Stomach (tissue), 9 donors: ENCODE results near the gene PLEKHG3. TPM values are rescaled to one million over a fixed set of nuclear protein-coding genes. Genes with fewer than 3 reads are reported as not detected.

Experiments
- DNase-seq, 2 donors: peaks; one replicate each; pipeline versions ENCODE4 v3.0.0 to v3.0.0-alpha.2; 2013 to 2019
- H3K27ac ChIP-seq, 5 donors: fragments of 200-600 bp in 4 of 5; sonication (generic) in 4 of 5; one replicate each; pipeline ENCODE4 v1.5.1; 2013 to 2019; ENCODE audit warnings: mild to moderate bottlenecking in 1 of 5, moderate library complexity in 1 of 5
- H3K27me3 ChIP-seq, 3 donors: fragments of 200-600 bp; sonication (generic); one replicate each; pipeline ENCODE4 v1.5.1; 2017 to 2019; ENCODE audit warnings: mixed run types in 1 of 3
- H3K36me3 ChIP-seq, 4 donors: fragments of 200-600 bp; sonication (generic); 1 replicate in 3 of 4; 2 replicates in 1 of 4; pipeline ENCODE4 v1.5.1; 2016 to 2019
- H3K4me1 ChIP-seq, 4 donors: fragments of 200-600 bp; sonication (generic); one replicate each; pipeline ENCODE4 v1.5.1; 2016 to 2019
- H3K4me3 ChIP-seq, 4 donors: fragments of 200-600 bp; sonication (generic) in 3 of 4; one replicate each; pipeline ENCODE4 v1.5.1; 2016 to 2019; ENCODE audit warnings: mild to moderate bottlenecking in 1 of 4
- H3K9me3 ChIP-seq, 4 donors: fragments of 200-600 bp; sonication (generic); one replicate each; pipeline ENCODE4 v1.5.1; 2016 to 2019
- EP300 ChIP-seq: sonication (generic); formaldehyde crosslinking; IDR thresholded peaks from one replicate; pipeline ENCODE4 v1.6.1; 2017; ENCODE audit warnings: antibody characterized with exemption
- POLR2A ChIP-seq, 4 donors: fragments of 450-650 bp; IDR thresholded peaks; one replicate each; pipeline ENCODE4 v1.6.1; 2016; ENCODE audit warnings: antibody characterized with exemption in 4 of 4, control low read depth in 2 of 4, mild to moderate bottlenecking in 1 of 4, moderate library complexity in 1 of 4
- POLR2AphosphoS5 ChIP-seq, 3 donors: sonication (generic); formaldehyde crosslinking; IDR thresholded peaks; one replicate each; pipeline ENCODE4 v1.6.1; 2016; ENCODE audit warnings: antibody characterized with exemption in 3 of 3
- WGBS, 5 donors: extraction: QIAGEN DNeasy Blood & Tissue Kit in 3 of 5; methylation state at CpG; one replicate each; pipeline versions ENCODE4 v1.1.5 to v1.1.7; 2013 to 2018; 5-methylcytosine and 5-hydroxymethylcytosine counted together
- intact Hi-C: fragments of 100-400 bp; cut with DNase I; formaldehyde crosslinking; loops from one replicate; pipeline ENCODE4 v1.15.1; 2023; ENCODE audit warnings: low total_unique reads
- polyA plus RNA-seq, 3 donors: library from polyadenylated mRNA; stranded (reverse); fragments of 200-250 nt; gene quantifications; one replicate each; pipeline ENCODE4 v1.2.3, GENCODE V29; 2013
- total RNA-seq, 5 donors: library from RNA; depleted of rRNA; stranded (reverse); fragments of >200 nt; gene quantifications; one replicate each; pipeline versions ENCODE4 v1.1.0 to v1.2.3, GENCODE V29; 2014 to 2016
- TF ChIP-seq, protein P1 (sequence below), 7 experiments: fragments of 450-650 bp in 4 of 7; fragments of 200-600 bp in 3 of 7; sonication (generic) in 3 of 7; IDR thresholded peaks; one replicate each; pipeline ENCODE4 v1.5.1; 2016 to 2019; ENCODE audit warnings: antibody characterized with exemption in 7 of 7, control low read depth in 2 of 7, mild to moderate bottlenecking in 1 of 7
- donor health status: healthy with polysubstance abuse.
- donor health status: Bipolar disorder and iron deficiency.
- donor health status: healthy.

Gene PLEKHG3
- total and polyA plus RNA-seq, 8 donors, result 7.3 to 292 (median 25.6) TPM

DNA sequence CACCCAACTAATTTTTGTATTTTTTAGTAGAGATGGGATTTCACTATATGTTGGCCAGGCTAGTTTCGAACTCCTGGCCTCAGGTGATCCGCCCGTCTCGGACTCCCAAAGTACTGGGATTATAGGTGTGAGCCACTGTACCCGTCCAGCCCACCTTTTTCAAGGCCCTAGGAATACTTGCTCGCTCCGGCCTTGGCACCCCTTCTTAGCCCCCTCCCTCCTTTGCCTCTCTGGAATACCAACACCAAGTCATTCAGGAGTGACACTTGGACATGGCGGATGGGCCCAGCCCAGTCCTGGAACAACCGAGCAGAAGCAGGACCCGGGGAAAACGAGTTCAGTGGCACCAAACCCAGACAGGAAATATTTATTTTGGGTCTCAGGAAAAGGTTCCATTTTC is 29.1 kb downstream of the PLEKHG3 start:
- Histone ChIP-seq H3K36me3 (peaks cover 59 to 92% (median 77%) of the 10 kb centered on the region in 4 donors), H3K4me1 (peaks cover 6 to 17% (median 15%) of the 10 kb centered on the region in 4 donors), H3K4me3 (no peak overlapping the region), H3K27ac (no peak overlapping the region), H3K27me3 (no peaks in the 10 kb centered on the region), H3K9me3 (no peaks in the 10 kb centered on the region)
- no peak for DNase-seq
- 85 to 90% (median 88%) methylated on average over 11 of the region's 11 CpGs for WGBS, 5 donors
- intact Hi-C loops, result no loop called here
- TF ChIP-seq, protein P1, sequence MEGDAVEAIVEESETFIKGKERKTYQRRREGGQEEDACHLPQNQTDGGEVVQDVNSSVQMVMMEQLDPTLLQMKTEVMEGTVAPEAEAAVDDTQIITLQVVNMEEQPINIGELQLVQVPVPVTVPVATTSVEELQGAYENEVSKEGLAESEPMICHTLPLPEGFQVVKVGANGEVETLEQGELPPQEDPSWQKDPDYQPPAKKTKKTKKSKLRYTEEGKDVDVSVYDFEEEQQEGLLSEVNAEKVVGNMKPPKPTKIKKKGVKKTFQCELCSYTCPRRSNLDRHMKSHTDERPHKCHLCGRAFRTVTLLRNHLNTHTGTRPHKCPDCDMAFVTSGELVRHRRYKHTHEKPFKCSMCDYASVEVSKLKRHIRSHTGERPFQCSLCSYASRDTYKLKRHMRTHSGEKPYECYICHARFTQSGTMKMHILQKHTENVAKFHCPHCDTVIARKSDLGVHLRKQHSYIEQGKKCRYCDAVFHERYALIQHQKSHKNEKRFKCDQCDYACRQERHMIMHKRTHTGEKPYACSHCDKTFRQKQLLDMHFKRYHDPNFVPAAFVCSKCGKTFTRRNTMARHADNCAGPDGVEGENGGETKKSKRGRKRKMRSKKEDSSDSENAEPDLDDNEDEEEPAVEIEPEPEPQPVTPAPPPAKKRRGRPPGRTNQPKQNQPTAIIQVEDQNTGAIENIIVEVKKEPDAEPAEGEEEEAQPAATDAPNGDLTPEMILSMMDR (IDR thresholded peaks at IDR 0.05), result no peak
- no peak for TF ChIP-seq POLR2A (IDR thresholded peaks at IDR 0.05)
- TF ChIP-seq POLR2AphosphoS5 (IDR thresholded peaks at IDR 0.05), result no peak
- no peak for TF ChIP-seq EP300

DNA sequence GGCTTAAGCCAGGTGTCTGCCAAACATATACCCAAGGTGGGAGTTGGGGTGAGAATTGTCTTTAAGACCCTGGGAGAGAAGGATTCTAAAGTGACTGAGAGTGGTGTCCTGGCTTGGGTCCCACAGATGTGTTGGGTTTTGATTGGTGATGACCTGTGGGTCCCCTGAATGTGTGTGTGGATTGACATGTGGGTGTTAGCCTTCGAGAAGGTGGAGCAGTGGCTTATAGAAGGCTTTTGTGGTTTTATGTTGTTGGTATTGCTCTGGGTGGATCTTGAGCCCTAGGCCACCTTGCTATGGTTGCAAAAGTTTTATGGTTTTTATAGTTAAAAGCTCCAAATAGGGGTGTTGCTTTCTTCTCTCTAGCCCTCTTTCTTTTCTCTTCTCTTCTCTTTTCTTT is 29.7 kb downstream of the PLEKHG3 start:
- Histone ChIP-seq H3K9me3 (no peaks in the 10 kb centered on the region), H3K4me1 (peaks cover 6 to 17% (median 15%) of the 10 kb centered on the region in 4 donors), H3K27me3 (no peaks in the 10 kb centered on the region), H3K36me3 (peaks cover 59 to 92% (median 77%) of the 10 kb centered on the region in 4 donors), H3K27ac (no peak overlapping the region), H3K4me3 (no peak overlapping the region)
- no peak for DNase-seq
- TF ChIP-seq POLR2A (IDR thresholded peaks at IDR 0.05) (no peak), EP300 (no peak), POLR2AphosphoS5 (IDR thresholded peaks at IDR 0.05) (no peak)
- TF ChIP-seq, protein P1 (IDR thresholded peaks at IDR 0.05), result no peak
- intact Hi-C loops, result no loop called here
- WGBS, 5 donors, result 45 to 88% (median 79%) methylated on average over 1 of the region's 1 CpG

DNA sequence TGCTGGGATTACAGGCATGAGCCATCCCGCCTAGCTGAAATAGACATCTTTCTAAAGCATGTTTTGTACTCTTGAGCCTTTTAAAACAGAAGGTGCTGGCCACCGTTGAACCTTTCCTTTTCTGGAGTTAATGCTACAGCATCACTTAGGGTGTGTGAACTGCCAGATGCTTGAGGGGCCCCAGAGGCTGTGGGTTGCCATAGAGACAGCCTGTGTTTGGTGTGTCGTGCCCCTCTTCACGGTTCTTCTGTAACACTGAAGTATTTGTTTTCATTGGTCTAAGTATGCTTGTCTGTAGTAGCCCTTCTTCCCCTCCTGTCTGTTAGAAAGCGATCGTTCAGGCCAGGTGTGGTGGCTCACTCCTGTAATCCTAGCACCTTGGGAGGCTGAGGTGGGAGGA is 30.8 kb downstream of the PLEKHG3 start:
- WGBS, 5 donors, result 66 to 77% (median 73%) methylated on average over 6 of the region's 6 CpGs
- H3K4me1 ChIP-seq, result peaks cover 6 to 17% (median 15%) of the 10 kb centered on the region in 4 donors
- no peak for TF ChIP-seq POLR2AphosphoS5 (IDR thresholded peaks at IDR 0.05)
- TF ChIP-seq POLR2A (IDR thresholded peaks at IDR 0.05), result no peak
- TF ChIP-seq, protein P1 (IDR thresholded peaks at IDR 0.05), result no peak
- no peak for TF ChIP-seq EP300
- DNase-seq, result peak in 1 of 2 donors; percentile 62
- no peaks in the 10 kb centered on the region for H3K27me3 ChIP-seq
- no peak overlapping the region for H3K4me3 ChIP-seq
- peaks cover 66 to 92% (median 78%) of the 10 kb centered on the region in 4 donors for H3K36me3 ChIP-seq
- peak overlapping the region in 1 of 5 donors; percentile 51 for H3K27ac ChIP-seq
- intact Hi-C loops, result no loop called here
- H3K9me3 ChIP-seq, result no peaks in the 10 kb centered on the region

DNA sequence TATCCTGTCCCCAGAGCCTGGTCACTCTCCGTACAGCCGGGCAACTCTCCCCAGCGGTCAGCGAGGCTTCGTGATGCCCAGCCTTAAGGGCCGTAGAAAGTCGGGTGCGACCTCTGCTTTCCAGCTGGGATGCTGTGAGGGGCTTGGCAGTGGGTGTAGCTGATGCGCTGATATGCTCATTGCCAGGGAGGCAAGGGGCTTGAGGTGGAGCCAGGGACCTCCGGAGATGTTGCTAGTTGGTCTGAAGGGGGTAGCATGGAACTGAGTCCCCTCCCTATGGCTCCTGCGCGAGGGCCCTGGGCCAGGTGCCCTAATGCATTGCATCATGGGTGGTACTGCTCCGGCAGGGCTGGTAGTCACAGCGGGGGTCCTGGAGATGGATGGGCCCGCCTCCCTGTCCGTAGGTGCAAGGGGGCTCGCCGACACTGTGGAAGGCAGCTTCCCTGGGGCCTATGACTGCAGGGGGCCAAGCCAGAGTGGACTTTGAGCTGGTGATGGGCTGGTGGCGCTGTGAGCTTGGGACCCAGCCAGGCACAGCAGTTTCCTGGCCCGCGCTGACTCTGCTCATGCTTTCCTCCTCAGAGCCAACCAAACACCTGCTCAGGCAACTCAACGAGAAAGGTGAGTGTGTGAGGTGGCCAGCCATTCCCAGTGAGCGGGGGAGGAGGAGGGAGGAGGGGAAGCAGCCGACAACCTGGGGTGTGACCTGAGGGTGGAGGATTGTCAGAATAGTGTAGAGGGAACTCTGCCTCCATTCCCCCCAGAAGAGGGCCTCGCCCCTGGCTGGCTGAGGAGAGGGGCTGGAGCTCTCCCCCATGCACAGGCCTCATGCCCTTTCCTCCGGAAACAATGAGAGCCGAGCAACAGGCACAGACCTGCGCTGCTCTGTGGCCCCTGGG is 32.3 kb downstream of the PLEKHG3 start:
- intact Hi-C loops, result no loop called here
- no peaks in the 10 kb centered on the region for H3K27me3 ChIP-seq
- 57 to 71% (median 62%) methylated on average over 23 to 28 of the region's 28 CpGs for WGBS, 5 donors
- H3K4me1 ChIP-seq, result peaks cover 6 to 17% (median 15%) of the 10 kb centered on the region in 4 donors
- peaks cover 70 to 92% (median 78%) of the 10 kb centered on the region in 4 donors for H3K36me3 ChIP-seq
- peak; percentile 79 to 90 for DNase-seq
- H3K9me3 ChIP-seq, result no peaks in the 10 kb centered on the region
- peak overlapping the region in 4 of 5 donors; percentile 36 to 51 (median 46) for H3K27ac ChIP-seq
- H3K4me3 ChIP-seq, result no peak overlapping the region
- peak in 1 of 3 donors; percentile 54 for TF ChIP-seq POLR2AphosphoS5 (IDR thresholded peaks at IDR 0.05)
- no peak for TF ChIP-seq POLR2A (IDR thresholded peaks at IDR 0.05)
